Measurements from ENCODE around the gene PEX12.
A peak's percentile ranks its signal among the peaks of the same experiment; 100 is the strongest.
"Not testable (repeated sequence)": the region's sequence is repeated elsewhere in the genome, so short reads cannot be mapped to it uniquely, and the experiment has no call there.

PEX12 gene

GRCh38 chr17:35578197-35578928, at the start of gene PEX12:
Gene PEX12 (minus strand): TSS chr17:35578571. CDS start chr17:35578021, 550 bp downstream.
- peaks cover 27% of the 10 kb centered on the region for H3K4me1 Mint-ChIP-seq

GRCh38 chr17:35627417-35627816, 49.0 kb upstream of the PEX12 start:
- no peak overlapping the region for H3K4me3 Mint-ChIP-seq
- ATAC-seq (no peak), DNase-seq (no peak)
- H3K27ac Mint-ChIP-seq = no peak overlapping the region
- H3K9me3 Mint-ChIP-seq = no peaks in the 10 kb centered on the region
- peaks cover 5% of the 10 kb centered on the region for H3K4me1 Mint-ChIP-seq
- no peaks in the 10 kb centered on the region for H3K27me3 Mint-ChIP-seq

More at GRCh38 chr17:35578197-35578928, at the start of gene PEX12:
- Mint-ChIP-seq H3K4me3 (peak within 1 kb of the TSS; percentile 99 to 100), H3K27ac (peak within 1 kb of the TSS; percentile 98 to 99), H3K9me3 (no peaks in the 10 kb centered on the region), H3K27me3 (no peaks in the 10 kb centered on the region)
- peak; percentile 98 for ATAC-seq
- DNase-seq = peak; percentile 79 to 90

- no peak overlapping the region for H3K4me3 Mint-ChIP-seq
- H3K4me1 Mint-ChIP-seq = no peaks in the 10 kb centered on the region
- no peaks in the 10 kb centered on the region for H3K27me3 Mint-ChIP-seq
- ATAC-seq (no peak), DNase-seq (no peak)
- H3K9me3 Mint-ChIP-seq = no peaks in the 10 kb centered on the region
- H3K27ac Mint-ChIP-seq = no peak overlapping the region
Observed at GRCh38 chr17:35621768-35622167, 43.4 kb upstream of the PEX12 start.

DNA sequence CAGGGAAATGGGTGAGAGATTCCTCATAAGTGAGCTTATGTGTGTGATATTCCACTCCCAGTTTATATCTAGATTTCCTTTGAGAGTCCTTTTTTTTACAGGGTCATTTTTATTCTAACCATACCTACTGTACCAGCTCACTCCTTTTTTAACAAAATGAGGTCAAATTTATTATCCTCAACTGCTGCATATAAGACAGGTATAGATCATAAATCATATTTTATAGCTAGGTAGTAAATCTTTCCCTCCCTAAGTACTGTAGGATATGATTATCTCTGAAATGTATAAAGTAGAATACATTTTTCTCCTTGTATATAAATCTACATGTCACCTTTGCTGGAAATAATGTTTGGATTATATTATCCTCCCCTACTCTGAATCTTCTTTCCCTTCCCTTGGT, 40.3 kb upstream of the PEX12 start:
- Mint-ChIP-seq H3K27ac (no peak overlapping the region), H3K4me1 (no peaks in the 10 kb centered on the region), H3K9me3 (no peaks in the 10 kb centered on the region), H3K27me3 (no peaks in the 10 kb centered on the region), H3K4me3 (no peak overlapping the region)
- no peak for ATAC-seq
- no peak for DNase-seq

DNA sequence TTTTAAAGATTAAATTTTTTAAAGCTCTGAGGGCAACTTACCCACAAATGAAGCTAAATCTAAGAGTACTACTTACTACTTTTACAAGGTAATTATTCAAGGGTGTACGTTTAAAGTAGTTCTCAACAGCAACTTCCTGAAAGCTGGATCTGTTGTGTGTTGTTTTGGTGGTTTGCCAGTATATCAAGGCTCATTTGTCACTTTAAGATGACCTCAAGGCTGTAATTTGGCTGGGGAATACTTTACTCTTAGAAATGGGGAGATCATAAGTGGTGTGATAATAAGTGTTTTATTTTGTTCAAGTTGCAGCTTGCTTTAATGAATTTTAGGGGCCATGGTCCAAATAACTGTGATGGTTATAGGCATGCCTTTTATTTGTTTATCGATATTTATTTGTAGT, 39.1 kb upstream of the PEX12 start:
- H3K27me3 Mint-ChIP-seq = no peaks in the 10 kb centered on the region
- H3K27ac Mint-ChIP-seq = no peak overlapping the region
- H3K4me3 Mint-ChIP-seq = no peak overlapping the region
- DNase-seq = no peak
- no peaks in the 10 kb centered on the region for H3K4me1 Mint-ChIP-seq
- no peaks in the 10 kb centered on the region for H3K9me3 Mint-ChIP-seq
- no peak for ATAC-seq

DNA sequence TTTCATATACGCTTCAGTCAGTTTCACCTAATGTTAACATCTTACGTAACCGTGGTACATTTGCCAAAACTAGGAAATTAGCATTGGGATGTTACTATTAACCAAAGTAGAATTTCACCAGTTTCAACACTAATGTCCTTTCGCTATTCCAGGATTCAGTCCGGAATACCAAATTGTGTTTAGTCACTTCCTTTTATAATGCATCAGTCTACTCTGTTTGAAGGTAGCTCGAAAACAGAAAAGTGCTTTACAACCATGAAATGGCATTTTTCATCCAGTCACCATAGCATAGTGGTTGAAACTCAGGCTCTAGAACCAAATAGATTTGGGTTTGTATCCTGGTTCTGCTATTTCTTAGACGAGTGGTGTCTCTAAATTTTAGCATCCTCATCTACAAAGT, 38.2 kb upstream of the PEX12 start:
- Mint-ChIP-seq H3K9me3 (no peaks in the 10 kb centered on the region), H3K27ac (no peak overlapping the region), H3K4me3 (no peak overlapping the region), H3K27me3 (no peaks in the 10 kb centered on the region), H3K4me1 (no peaks in the 10 kb centered on the region)
- no peak for DNase-seq
- ATAC-seq = no peak

DNA sequence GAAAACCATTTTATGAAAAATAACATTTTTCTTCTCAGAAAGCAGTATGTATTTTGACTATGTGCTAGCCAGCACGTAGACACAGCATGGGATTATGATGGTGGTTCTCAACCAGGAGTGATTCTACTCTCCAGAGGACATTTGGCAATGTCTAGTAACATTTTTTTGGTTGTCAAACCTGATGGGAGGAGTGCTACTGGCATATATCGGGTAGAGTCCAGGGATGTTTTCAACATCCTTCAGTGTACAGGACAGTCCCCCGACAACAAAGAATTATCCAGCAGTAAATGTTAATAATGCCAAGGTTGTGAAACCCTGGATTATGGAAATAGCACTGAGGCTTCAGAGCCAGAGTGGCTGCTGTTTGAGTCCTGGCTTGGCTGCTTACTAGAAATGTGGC, 36.4 kb upstream of the PEX12 start:
- H3K9me3 Mint-ChIP-seq = no peaks in the 10 kb centered on the region
- no peak overlapping the region for H3K27ac Mint-ChIP-seq
- DNase-seq (no peak), ATAC-seq (no peak)
- no peaks in the 10 kb centered on the region for H3K4me1 Mint-ChIP-seq
- H3K4me3 Mint-ChIP-seq = no peak overlapping the region
- H3K27me3 Mint-ChIP-seq = no peaks in the 10 kb centered on the region

DNA sequence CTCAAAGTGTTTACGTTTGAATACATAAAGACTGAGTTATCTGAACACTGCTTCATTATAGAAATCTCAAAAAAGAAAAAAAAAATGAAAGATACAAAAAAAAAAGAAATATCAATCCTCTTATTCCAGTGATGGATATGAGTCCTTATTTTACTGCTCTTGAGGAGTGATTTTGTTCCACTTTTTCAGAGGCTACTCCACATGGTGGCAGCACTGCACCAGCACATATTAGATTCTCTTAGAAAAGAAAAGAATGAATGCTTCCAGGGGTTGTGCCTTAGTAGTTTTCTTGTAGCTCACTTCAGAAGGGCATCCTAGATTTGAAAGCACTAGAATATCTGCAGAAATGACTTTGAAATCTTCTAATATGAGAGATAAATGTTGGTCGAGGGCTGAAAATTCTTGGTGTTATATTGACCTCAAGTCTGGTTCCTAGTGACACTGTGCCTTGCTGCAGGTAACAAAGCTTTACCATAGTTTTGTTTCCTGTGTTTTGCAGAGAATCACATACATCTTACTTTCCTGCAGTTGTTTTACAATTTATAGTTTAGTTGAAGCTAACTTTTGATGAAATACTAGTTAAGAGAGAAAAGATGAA, 34.7 kb upstream of the PEX12 start:
- Mint-ChIP-seq H3K4me1 (no peaks in the 10 kb centered on the region), H3K27me3 (no peaks in the 10 kb centered on the region), H3K27ac (no peak overlapping the region), H3K4me3 (no peak overlapping the region), H3K9me3 (no peaks in the 10 kb centered on the region)
- ATAC-seq = no peak
- DNase-seq = peak in 1 of 2 donors; percentile 3

DNA sequence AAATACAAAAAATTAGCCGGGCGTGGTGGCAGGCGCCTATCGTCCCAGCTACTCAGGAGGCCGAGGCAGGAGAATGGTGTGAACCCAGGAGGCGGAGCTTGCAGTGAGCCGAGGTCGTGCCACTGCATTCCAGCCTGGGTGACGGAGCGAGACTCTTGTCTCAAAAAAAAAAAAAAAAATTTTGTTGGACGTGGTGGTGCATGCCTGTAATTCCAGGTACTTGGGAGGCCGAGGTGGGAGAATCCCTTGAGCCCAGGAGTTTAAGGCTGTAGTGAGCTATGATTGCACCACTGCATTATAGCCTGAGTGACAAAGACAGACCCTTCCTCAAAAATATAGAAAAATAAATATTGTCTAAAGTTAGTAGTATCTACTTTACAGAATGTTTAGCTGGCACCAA, 32.4 kb upstream of the PEX12 start:
- H3K4me1 Mint-ChIP-seq, ATAC-seq, DNase-seq, H3K27ac Mint-ChIP-seq, H3K4me3 Mint-ChIP-seq, H3K9me3 Mint-ChIP-seq, H3K27me3 Mint-ChIP-seq: not testable (repeated sequence)

DNA sequence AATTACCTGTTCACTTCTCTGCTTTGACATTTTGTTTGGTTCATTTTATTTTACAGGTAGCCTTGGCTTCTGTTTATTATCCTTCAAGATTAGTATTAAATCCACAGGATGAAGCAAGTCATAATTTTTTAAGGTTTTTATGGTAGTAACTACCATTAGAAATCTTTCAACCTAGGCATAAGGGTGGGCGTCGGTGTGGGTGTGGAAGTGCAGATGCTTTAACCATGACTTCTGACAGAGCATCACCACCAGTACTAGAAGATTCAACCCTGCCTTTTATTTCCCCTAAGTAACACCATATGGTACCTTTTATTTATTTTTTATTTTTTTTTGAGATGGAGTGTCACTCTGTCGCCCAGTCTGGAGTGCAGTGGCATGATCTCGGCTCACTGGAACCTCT, 31.5 kb upstream of the PEX12 start:
- no peak for DNase-seq
- no peaks in the 10 kb centered on the region for H3K9me3 Mint-ChIP-seq
- H3K27ac Mint-ChIP-seq = no peak overlapping the region
- ATAC-seq = no peak
- no peak overlapping the region for H3K4me3 Mint-ChIP-seq
- peaks cover 7% of the 10 kb centered on the region for H3K4me1 Mint-ChIP-seq
- no peaks in the 10 kb centered on the region for H3K27me3 Mint-ChIP-seq

- no peak for ATAC-seq
- H3K27ac Mint-ChIP-seq = no peak overlapping the region
- H3K9me3 Mint-ChIP-seq = no peaks in the 10 kb centered on the region
Observed at GRCh38 chr17:35607239-35607847, 29.0 kb upstream of the PEX12 start.

DNA sequence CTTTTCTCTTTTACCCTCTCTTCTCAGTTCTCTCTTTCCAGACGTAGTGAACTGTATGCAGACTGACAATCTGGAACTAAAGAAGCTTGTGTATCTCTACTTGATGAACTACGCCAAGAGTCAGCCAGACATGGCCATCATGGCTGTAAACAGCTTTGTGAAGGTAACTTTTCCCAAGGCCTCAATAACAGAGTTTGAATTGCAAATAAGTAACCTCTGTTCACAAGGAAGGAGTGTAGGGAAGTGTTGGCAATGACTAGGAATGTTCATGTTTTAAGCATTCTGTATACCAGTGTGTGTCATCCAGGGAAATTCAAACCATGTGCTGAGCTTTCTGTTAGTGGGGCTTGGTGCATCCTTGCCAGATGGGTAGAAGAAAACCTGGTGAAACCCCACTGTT, 27.3 kb upstream of the PEX12 start:
- peaks cover 7% of the 10 kb centered on the region for H3K4me1 Mint-ChIP-seq
- no peaks in the 10 kb centered on the region for H3K27me3 Mint-ChIP-seq
- H3K4me3 Mint-ChIP-seq = no peak overlapping the region
- H3K9me3 Mint-ChIP-seq = no peaks in the 10 kb centered on the region
- H3K27ac Mint-ChIP-seq = peak overlapping the region in 1 of 2 donors; percentile 34
- DNase-seq (no peak), ATAC-seq (no peak)

More at GRCh38 chr17:35607239-35607847, 29.0 kb upstream of the PEX12 start:
- H3K27me3 Mint-ChIP-seq = no peaks in the 10 kb centered on the region
- DNase-seq = no peak
- no peak overlapping the region for H3K4me3 Mint-ChIP-seq
- H3K4me1 Mint-ChIP-seq = peaks cover 7% of the 10 kb centered on the region

GRCh38 chr17:35603674-35604073, 25.3 kb upstream of the PEX12 start:
- H3K4me3 Mint-ChIP-seq = no peak overlapping the region
- H3K9me3 Mint-ChIP-seq = no peaks in the 10 kb centered on the region
- ATAC-seq (no peak), DNase-seq (no peak)
- peaks cover 7% of the 10 kb centered on the region for H3K4me1 Mint-ChIP-seq
- no peak overlapping the region for H3K27ac Mint-ChIP-seq
- H3K27me3 Mint-ChIP-seq = no peaks in the 10 kb centered on the region

DNA sequence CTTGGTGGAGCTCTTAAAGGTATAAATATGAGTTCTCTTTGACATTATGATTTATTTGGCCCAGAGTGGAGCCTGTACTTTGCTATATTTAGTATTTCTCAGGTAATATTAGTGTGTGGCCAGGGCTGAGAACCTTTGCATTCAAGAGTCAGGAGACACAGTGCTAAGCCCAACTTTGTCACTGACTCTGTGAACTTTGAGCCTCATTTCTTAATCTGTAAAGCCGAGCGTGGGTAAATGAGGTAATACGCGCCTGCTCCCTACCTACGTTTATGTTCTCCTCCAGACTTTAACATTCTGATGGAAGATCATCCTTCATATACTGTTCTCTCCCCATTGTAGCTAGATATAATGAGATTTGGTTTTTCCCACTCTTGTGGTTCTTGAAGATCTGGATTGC, 19.2 kb upstream of the PEX12 start:
- Mint-ChIP-seq H3K4me3 (no peak overlapping the region), H3K27ac (no peak overlapping the region), H3K4me1 (no peaks in the 10 kb centered on the region), H3K27me3 (no peaks in the 10 kb centered on the region), H3K9me3 (no peaks in the 10 kb centered on the region)
- DNase-seq (no peak), ATAC-seq (no peak)

- Mint-ChIP-seq H3K27me3 (no peaks in the 10 kb centered on the region), H3K4me1 (no peaks in the 10 kb centered on the region), H3K4me3 (no peak overlapping the region), H3K9me3 (no peaks in the 10 kb centered on the region), H3K27ac (no peak overlapping the region)
- DNase-seq (no peak), ATAC-seq (no peak)
Observed at GRCh38 chr17:35596530-35597233, 18.3 kb upstream of the PEX12 start.

DNA sequence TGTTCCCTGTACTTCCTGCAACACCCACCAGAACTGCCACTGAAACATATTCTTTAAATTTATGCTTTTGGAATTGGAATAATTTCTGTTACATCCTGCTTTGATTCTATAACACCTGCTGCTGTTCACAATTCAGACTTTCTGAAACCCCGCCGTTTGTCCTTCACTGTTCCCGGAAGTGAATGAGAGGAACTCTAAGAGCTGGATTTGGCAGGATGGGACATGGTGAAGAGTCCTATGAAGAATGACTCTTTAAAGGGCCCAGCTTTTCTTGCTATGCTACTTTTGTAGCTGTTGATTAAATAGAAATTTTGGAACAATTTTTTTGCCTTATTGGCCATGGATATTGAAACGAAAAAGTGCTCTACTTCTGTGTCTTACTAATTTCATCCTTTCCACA, 17.7 kb upstream of the PEX12 start:
- Mint-ChIP-seq H3K27me3 (no peaks in the 10 kb centered on the region), H3K27ac (no peak overlapping the region), H3K9me3 (no peaks in the 10 kb centered on the region), H3K4me1 (no peaks in the 10 kb centered on the region), H3K4me3 (no peak overlapping the region)
- ATAC-seq (no peak), DNase-seq (no peak)

Data from stimulated activated naive CD8-positive, alpha-beta T cell treated with anti-CD3 and anti-CD28 coated beads, Interleukin-15, amount 100 ng/mL, for 72 hours (primary cell).